GM12865 (cell line): Measurements from ENCODE around the gene SAMD4A.

Experiments used
- DNase-seq: peaks from one replicate; pipeline ENCODE4 v3.0.0; 2010; ENCODE audit warnings: low read depth
- H3K4me3 ChIP-seq: 2 replicates; pipeline ENCODE4 v1.5.1; 2011; ENCODE audit warnings: mild to moderate bottlenecking, low read depth, low read length, control low read depth
- CTCF ChIP-seq: IDR thresholded peaks from 2 replicates; pipeline ENCODE4 v1.5.1; 2011; ENCODE audit warnings: low read length, control low read depth, low read depth, inconsistent platforms; ENCODE audit not compliant: insufficient read depth; ENCODE audit errors: missing control alignments

SAMD4A gene

GRCh38 chr14:54643696-54644176 is 76.8 kb downstream of the SAMD4A start:
- H3K4me3 ChIP-seq = no peak overlapping the region
- no peak for TF ChIP-seq CTCF
- no peak for DNase-seq

GRCh38 chr14:54645639-54646038 is 78.7 kb downstream of the SAMD4A start:
- no peak for DNase-seq
- TF ChIP-seq CTCF = no peak
- no peak overlapping the region for H3K4me3 ChIP-seq

GRCh38 chr14:54646626-54647025 is 79.7 kb downstream of the SAMD4A start:
- H3K4me3 ChIP-seq = no peak overlapping the region
- no peak for DNase-seq
- no peak for TF ChIP-seq CTCF

- no peak for DNase-seq
- TF ChIP-seq CTCF = no peak
- no peak overlapping the region for H3K4me3 ChIP-seq
Observed at GRCh38 chr14:54647378-54647777, 80.5 kb downstream of the SAMD4A start.

- H3K4me3 ChIP-seq = no peak overlapping the region
- TF ChIP-seq CTCF = no peak
- no peak for DNase-seq
Observed at GRCh38 chr14:54649056-54649455, 82.1 kb downstream of the SAMD4A start.

- DNase-seq = no peak
- no peak overlapping the region for H3K4me3 ChIP-seq
- TF ChIP-seq CTCF = no peak
Observed at GRCh38 chr14:54650331-54650958, 83.5 kb downstream of the SAMD4A start.

- no peak for TF ChIP-seq CTCF
- no peak overlapping the region for H3K4me3 ChIP-seq
- DNase-seq = no peak
Observed at GRCh38 chr14:54650959-54651351, 84.0 kb downstream of the SAMD4A start.
